Panc1 (cell line): ENCODE results near the gene RGS6. TPM values are rescaled to one million over a fixed set of nuclear protein-coding genes. Genes with fewer than 3 reads are reported as not detected.

Source experiments
- ATAC-seq: fragments of 200-7000 bp; cut with Tn5 transposase; 2 replicates; pipeline ENCODE4 v1.9.1; 2020; ENCODE audit warnings: mild to moderate bottlenecking, moderate library complexity
- BruUV-seq: library from RNA; stranded (reverse); fragments of 400-500 nt; replicated peaks from 2 replicates; lab custom pipeline; 2021; lab: Mats Ljungman, UMichigan
- CTCF ChIA-PET: fragments of 300-600 bp; sonication (Branson Sonifier 250); formaldehyde crosslinking; loops from one replicate; lab custom pipeline; 2022; ENCODE audit warnings: antibody characterized with exemption; lab: Charles Lee
- POLR2A ChIA-PET: fragments of 300-600 bp; sonication (Branson Sonifier 250); formaldehyde crosslinking; loops from one replicate; lab custom pipeline; 2022; ENCODE audit warnings: antibody characterized with exemption; lab: Charles Lee
- DNase-seq: peaks from one replicate; pipeline ENCODE4 v3.0.0-alpha.2; 2010; ENCODE audit warnings: low read depth, low spot score
- H3K27ac ChIP-seq: 2 replicates; pipeline ENCODE4 v1.5.1; 2011; ENCODE audit warnings: mild to moderate bottlenecking, low read length, inconsistent platforms
- H3K27me3 ChIP-seq: fragments of 200-500 bp; sonication (Bioruptor generic); 2 replicates; pipeline ENCODE4 v1.6.0; 2014; ENCODE audit warnings: low read length, inconsistent platforms; ENCODE audit not compliant: control insufficient read depth, insufficient read depth
- H3K36me3 ChIP-seq: fragments of 200-500 bp; sonication (Bioruptor generic); 2 replicates; pipeline ENCODE4 v1.5.1; 2014; ENCODE audit warnings: inconsistent platforms, mild to moderate bottlenecking, low read length, moderate library complexity; ENCODE audit not compliant: control insufficient read depth, insufficient read depth
- H3K4me1 ChIP-seq: 2 replicates; pipeline ENCODE4 v1.5.1; 2011; ENCODE audit warnings: inconsistent platforms, mild to moderate bottlenecking, low read length, moderate library complexity; ENCODE audit not compliant: control insufficient read depth, insufficient read depth
- H3K4me3 ChIP-seq, 2 experiments: 2 replicates each; pipeline ENCODE4 v1.5.1; 2011 to 2012; ENCODE audit warnings: low read depth in 2 of 2, low read length in 2 of 2, mild to moderate bottlenecking in 2 of 2, inconsistent platforms in 1 of 2, moderate library complexity in 1 of 2
- H3K9me3 ChIP-seq: fragments of 200-500 bp; sonication (Bioruptor generic); 2 replicates; pipeline ENCODE4 v1.5.1; 2014; ENCODE audit warnings: low read depth, mild to moderate bottlenecking, inconsistent platforms, low read length, moderate library complexity; ENCODE audit not compliant: control insufficient read depth, insufficient read depth
- CTCF ChIP-seq: fragments of 450-650 bp; IDR thresholded peaks from 2 replicates; pipeline ENCODE4 v1.5.1; 2017; ENCODE audit warnings: mild to moderate bottlenecking
- POLR2AphosphoS5 ChIP-seq: IDR thresholded peaks from 2 replicates; pipeline ENCODE4 v1.6.1; 2012; ENCODE audit warnings: mild to moderate bottlenecking, low read depth, low read length, moderate library complexity
- REST ChIP-seq, 2 experiments: IDR thresholded peaks; 2 replicates each; pipeline ENCODE4 v1.6.1; 2011 to 2012; ENCODE audit warnings: low read depth in 2 of 2, control low read depth in 1 of 2, low read length in 1 of 2, mild to moderate bottlenecking in 1 of 2, moderate library complexity in 1 of 2; ENCODE audit not compliant: insufficient read depth in 1 of 2
- SIN3A ChIP-seq: IDR thresholded peaks from 2 replicates; pipeline ENCODE4 v1.6.1; 2012; ENCODE audit warnings: low read depth, mild to moderate bottlenecking, low read length, moderate library complexity, borderline replicate concordance; ENCODE audit not compliant: insufficient read depth
- TCF7L2 ChIP-seq: IDR thresholded peaks from 2 replicates; pipeline ENCODE4 v1.6.1; 2011; ENCODE audit warnings: mild to moderate bottlenecking, low read depth, low read length, inconsistent platforms
- in situ Hi-C: cut with HindIII; loops from 2 replicates; pipeline ENCODE4 v1.10.0; 2016; ENCODE audit warnings: low sequenced_read_pairs, low pct_unique_long_range_greater_than_20kb
- intact Hi-C: fragments of 100-400 bp; cut with micrococcal nuclease; formaldehyde crosslinking; loops from one replicate; pipeline ENCODE4 v1.10.0; 2022; ENCODE audit not compliant: unreplicated experiment
- total RNA-seq: library from RNA; stranded (reverse); gene quantifications from one replicate; pipeline ENCODE4 v1.2.1, GENCODE V29; 2021; ENCODE audit not compliant: unreplicated experiment

The RGS6 gene
- total RNA-seq, 1 experiment from 2014 or later: not detected

- DNase-seq (no peak), ATAC-seq (no peak)
- no peak overlapping the region for H3K4me3 ChIP-seq
- POLR2A ChIA-PET: no interaction called here
- H3K27ac ChIP-seq: no peak overlapping the region
- TF ChIP-seq TCF7L2 (no peak), SIN3A (no peak), POLR2AphosphoS5 (no peak), REST (IDR thresholded peaks at IDR 0.05; ENCODE audit: insufficient read depth in 1 of 2, low read depth in 2 of 2, low read length in 1 of 2) (no peak), CTCF (no peak)
- intact Hi-C loops: no loop called here
- CTCF ChIA-PET: no interaction called here
- no TSS peak for BruUV-seq
- in situ Hi-C loops: no loop called here
- no peaks in the 10 kb centered on the region for H3K9me3 ChIP-seq
- H3K36me3 ChIP-seq: no peaks in the 10 kb centered on the region
- no peaks in the 10 kb centered on the region; the same call in 1 of the 2 replicates for H3K27me3 ChIP-seq
- H3K4me1 ChIP-seq: no peaks in the 10 kb centered on the region
Observed at GRCh38 chr14:72600551-72601330, 668.5 kb downstream of the RGS6 start.

GRCh38 chr14:72603639-72604038, 671.4 kb downstream of the RGS6 start:
- intact Hi-C loops: no loop called here
- TF ChIP-seq CTCF (no peak), SIN3A (no peak), REST (IDR thresholded peaks at IDR 0.05; ENCODE audit: insufficient read depth in 1 of 2, low read depth in 2 of 2, low read length in 1 of 2) (no peak), POLR2AphosphoS5 (no peak), TCF7L2 (no peak)
- in situ Hi-C loops: no loop called here
- no peak for DNase-seq
- Histone ChIP-seq H3K27me3 (no peaks in the 10 kb centered on the region), H3K4me1 (no peaks in the 10 kb centered on the region), H3K36me3 (no peaks in the 10 kb centered on the region), H3K4me3 (no peak overlapping the region), H3K27ac (no peak overlapping the region), H3K9me3 (no peaks in the 10 kb centered on the region)
- ChIA-PET CTCF (no interaction called here), POLR2A (no interaction called here)
- BruUV-seq: no TSS peak
- ATAC-seq: no peak
